GM18508 (cell line): ENCODE measurements around the gene SMURF1.

ENCODE experiments used
- ATAC-seq: cut with Tn5 transposase; IDR thresholded peaks from one replicate; pipeline ENCODE4 v1.9.1; 2021; ENCODE audit warnings: moderate number of reproducible peaks; ENCODE audit not compliant: insufficient read depth, unreplicated experiment

The SMURF1 gene

DNA sequence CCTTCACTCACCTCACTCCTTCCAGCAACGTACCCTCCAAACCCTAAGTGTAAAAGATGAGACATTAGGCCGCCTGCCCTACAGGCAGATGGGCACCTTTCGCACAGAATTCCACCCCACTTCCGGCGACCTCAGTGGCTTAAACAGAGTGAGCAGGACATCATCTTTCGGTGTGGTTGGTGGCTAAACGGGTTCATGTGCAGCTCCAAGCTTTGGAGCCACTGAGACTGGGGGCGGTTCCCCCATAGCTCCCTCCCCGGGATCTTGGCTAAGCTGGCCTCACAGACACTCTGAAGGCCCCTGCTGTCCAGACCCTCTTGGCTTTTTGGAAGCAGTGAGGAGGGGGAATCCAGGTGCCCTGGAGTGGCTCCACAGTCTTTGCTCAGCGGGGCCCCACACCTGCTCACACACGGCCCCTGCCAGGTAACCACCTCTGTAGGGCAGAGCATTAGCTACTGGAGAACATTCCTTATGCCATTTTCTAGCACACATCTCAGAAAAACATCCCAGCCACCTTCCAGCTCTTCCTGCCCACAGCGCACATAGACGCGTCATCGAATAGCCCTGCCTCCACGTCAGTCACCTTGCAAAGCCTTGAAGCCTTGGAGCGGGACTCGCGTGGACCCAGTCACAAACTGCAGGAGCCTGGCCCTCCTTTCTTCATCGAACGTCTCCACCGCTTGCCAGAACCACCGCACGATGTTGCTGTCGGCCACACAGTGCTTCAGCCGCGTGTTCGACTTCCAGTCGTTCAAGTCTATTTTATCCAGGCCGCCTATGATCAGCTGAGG is 108.8 kb downstream of the SMURF1 start:
- no peak for ATAC-seq

DNA sequence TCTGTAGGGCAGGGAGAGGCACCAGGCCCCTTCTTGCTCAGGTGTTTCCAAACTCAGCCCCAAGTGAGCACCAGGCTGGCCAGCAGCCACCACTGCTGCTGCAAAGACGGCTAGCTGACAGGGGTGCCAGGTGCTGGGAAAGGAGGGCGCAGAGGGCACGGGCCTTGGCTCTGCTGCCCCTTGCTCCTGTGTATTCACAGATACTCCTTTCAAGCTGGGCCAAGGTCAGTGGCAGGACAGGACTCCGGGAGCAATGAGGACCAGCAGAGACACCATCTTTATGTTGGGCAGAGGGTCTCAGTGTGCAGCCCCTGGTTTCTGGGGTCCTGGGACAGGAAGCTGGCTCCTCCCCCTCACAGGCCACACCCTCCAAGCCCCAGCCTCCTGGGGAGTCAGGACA is 110.1 kb downstream of the SMURF1 start:
- no peak for ATAC-seq

DNA sequence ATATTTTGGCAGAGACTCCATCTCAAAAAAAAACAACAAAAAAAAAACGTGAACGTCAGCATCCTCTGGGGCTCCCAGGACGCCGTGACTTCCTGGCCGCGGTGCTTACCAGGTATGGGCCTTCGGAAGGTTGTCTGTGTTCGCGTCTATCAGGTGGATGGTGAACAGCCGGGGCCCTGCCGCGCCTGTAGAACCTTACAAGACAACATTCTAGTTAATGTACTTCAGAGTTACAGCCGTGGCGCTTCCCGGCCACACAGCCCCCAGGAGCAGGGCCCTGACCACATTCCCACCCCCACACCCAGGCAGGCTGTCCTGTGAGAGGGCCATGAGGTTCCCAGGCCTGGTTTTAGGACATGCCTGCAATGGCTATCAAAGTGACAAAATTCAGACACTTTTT is 111.0 kb downstream of the SMURF1 start:
- no peak for ATAC-seq

DNA sequence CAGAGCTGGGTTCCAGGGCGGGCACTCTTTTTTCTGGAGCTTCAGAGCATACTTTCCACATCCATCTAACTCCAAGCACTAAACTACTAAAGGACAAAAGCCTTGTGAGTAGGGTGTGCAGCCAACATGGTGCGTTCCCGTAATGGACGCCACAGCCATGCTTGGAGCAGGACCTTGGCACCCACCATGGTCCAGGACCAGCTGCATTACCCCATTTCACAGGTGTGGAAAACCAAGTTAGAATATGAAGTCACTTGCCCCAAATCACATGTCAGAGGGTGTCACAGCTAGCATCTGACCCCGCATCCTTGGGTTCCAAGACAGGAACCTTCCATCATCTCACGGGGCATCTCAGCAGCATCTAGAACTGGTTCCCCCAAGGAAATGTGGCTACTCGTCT is 112.4 kb downstream of the SMURF1 start:
- ATAC-seq, result no peak

DNA sequence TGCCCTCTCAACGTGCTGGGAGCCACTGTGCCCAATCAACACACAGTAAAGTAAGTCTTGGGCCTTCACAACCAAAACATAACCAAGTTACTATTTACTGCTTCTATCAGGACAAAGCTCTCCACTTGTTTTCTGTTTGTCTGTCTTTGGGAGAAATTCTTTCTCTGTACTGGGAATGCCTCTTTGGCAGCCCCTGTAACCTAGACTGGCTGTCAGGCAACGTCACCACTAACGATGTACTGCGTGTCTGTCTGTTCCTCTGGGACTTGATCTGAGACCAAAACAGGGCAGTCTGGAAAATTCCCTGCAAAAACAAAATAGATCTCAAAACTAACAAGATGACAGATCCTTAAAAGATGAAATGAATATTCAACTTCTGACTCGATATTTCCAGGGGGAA is 113.0 kb downstream of the SMURF1 start:
- ATAC-seq, result no peak

DNA sequence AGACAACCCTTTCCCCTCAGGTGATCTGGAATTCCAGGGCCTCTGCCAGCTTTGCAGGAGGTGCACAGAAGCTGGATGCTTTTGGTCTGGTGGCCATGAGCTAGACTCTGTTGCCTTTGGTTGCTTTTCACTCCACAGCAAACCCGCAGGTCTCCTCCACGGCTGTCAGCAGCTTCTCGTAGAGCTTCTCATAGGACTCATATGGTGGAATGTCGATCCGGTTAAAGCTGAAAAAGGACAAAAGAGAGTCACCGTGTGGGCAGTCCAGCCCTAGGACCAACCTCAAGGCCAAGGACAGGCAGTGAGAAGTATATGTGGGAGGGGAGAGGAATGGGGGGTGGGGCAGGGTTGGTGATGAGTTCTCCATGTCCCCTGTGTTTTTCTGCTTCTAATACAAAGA is 113.5 kb downstream of the SMURF1 start:
- ATAC-seq, result no peak

DNA sequence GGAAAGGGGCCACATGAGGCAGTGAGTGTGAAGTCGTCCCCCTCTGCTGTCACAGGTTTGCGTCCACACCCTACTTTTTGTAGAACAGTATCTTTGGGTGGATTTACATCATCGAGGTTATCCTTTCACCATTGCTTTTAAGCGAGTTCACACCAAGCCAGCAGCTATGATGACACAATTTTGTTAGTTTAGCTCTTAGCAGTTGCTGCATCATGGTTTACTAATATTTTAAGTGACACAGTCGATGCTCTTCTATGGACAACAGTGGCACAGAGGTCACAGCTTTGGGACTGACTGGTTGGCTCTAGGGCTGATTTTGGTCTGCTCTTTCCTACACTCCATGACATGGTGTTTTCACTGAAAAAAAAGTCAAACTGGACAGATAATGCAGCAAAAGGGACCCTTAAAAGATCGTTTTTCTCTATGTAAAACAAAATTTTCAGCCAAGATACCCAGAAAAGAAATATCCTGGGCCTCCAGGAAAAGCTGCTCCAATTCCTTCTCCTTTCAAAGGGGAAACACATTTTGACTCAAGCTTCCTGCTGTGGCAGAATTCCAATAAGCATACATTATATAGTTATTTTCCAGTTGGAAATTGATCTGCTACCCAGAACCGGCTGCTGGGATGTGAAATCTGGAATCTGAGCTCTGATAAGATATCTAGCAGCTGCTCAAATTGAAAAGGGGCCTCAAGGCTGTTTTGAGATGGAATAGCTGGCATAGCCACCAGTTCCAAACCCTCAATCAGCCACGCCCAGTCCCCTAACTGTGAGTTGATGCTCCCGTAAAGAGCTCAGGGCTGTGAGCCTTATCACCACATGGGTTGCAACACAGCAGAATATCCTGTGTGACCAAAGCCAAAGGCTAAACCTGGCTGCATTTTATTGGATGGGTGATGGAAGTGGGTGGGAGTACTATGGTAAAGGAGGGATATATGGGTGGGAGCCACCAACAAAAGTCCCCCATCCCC is 114.2 kb downstream of the SMURF1 start:
- no peak for ATAC-seq

DNA sequence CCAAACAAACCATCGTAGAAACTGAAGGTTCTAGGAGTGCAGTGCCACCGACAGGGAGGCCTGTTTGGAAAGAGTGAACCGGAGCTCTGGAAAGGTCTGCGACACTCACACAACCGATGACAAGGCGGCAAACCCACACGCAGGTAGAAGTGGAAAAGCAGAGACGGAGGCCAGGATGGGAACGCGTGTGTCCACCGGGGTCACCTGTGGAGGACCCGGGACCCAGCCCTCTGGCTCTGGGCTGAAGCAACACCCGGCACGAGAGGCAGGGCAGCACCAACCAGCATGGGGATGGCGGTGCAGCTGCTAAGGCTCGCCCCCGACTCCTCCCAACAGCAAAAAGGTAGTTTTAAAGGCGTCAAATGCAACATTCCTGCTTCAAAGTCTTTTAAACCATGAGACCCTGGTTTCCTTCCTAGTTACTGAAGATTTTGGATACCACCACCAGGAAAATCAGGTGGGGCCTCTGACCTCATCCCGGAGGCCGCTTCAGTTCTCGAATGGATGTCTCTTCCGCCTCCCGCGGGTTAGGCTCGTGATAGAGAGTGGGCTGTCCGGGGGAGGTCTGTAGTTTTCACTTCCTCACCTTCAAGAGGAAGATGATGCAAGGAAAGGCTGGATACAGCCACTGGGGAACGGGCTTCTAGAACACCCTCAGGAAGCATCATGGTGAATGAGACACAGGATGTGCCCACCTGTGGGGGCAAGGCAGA is 115.5 kb downstream of the SMURF1 start:
- no peak for ATAC-seq

DNA sequence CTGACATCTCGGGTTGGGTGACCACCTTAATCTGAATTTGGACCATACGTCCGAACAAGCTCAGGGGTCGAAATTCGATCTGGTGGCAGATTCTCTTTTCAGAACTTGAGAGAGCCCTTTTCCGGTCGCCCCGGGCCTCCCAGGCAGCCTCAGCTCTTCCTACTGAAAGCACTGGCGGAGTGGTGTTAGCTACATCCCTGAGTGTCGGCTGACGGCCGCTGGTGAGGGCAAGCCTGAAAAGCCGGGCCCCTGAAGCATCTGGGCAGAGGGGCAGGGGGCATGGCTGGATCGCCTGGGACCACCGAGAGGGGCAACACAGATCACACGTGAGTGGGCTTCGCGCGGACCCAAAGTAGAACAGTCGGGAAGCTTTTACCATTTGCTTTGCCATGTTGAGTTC is 116.1 kb downstream of the SMURF1 start:
- no peak for ATAC-seq

DNA sequence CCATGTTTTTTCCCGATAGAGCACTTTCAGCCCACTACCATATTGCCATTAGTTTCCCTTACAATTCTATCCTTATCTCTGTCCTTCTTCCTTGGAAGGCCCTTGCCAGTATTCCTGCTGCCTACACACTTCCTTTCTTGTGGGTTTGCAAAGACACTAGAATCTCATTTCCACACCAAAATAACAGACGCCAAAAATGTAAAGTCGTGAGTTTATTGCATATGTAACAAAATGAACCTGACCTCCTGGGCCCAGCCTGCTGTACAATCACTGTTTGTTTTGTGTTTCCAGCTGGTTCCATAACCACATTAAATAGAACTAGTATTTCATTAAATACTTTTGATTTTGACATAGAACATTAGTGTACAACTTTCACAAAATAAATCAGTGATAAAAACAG is 116.7 kb downstream of the SMURF1 start:
- ATAC-seq, result no peak

DNA sequence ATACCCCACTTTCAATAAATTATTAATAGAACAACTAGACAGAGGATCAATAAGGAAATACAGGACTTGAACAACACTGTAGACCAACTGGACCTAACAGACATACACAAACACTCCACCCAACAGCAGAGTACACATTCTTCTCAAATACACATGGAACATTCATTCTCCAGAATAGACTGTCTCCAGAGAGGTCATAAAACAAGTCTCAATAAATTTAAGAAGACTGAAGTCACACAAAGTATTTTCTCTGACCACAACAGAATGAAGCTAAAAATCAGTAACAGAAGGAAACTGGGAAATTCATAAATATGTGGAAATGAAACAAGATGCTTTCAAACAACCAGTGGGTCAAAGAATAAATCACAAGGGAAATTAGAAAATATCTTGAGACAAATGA is 119.8 kb downstream of the SMURF1 start:
- no peak for ATAC-seq

DNA sequence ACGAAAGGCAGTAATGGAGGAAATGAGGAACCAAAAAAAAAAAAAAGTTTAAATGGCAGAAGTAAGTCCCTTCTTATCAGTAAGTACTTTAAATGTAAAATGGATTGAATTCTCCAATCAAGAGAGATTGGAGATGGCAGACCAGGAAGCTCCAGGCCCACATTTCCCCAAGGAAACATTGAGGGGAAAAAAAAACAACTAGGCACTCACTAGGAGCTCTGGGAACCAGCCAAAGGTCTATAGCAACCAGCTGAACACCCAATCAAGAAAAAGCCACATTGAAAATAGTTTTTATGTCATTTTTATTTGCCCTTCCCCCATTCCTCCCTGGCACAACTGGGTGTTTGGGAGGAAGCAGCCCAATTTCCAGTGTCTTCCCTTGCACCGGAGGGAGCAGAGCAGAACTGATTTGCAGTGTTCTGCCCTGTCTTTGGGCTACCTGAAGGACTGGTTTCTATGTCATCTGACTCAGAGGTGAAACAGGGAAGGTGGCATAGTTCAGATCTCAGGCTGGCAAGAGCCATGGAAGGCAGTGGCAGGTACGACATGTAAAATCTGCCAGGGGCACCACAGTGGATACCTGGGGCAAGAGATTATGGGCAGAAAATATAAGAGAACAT is 121.9 kb downstream of the SMURF1 start:
- ATAC-seq, result no peak

DNA sequence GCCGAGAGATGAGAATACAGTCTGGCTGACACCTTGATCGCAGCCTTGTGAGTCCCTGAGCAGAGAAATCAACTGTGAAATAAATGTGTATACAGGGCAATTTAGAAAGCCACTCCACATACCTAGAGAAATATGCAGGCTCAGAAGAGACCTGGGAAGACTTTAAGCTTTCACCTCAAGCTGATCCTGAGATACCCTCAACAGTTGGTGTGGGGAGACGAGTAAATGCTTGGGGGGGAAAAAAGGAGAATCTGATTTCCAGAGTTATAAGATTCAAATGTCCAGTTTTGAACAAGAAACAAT is 123.5 kb downstream of the SMURF1 start:
- ATAC-seq, result no peak

DNA sequence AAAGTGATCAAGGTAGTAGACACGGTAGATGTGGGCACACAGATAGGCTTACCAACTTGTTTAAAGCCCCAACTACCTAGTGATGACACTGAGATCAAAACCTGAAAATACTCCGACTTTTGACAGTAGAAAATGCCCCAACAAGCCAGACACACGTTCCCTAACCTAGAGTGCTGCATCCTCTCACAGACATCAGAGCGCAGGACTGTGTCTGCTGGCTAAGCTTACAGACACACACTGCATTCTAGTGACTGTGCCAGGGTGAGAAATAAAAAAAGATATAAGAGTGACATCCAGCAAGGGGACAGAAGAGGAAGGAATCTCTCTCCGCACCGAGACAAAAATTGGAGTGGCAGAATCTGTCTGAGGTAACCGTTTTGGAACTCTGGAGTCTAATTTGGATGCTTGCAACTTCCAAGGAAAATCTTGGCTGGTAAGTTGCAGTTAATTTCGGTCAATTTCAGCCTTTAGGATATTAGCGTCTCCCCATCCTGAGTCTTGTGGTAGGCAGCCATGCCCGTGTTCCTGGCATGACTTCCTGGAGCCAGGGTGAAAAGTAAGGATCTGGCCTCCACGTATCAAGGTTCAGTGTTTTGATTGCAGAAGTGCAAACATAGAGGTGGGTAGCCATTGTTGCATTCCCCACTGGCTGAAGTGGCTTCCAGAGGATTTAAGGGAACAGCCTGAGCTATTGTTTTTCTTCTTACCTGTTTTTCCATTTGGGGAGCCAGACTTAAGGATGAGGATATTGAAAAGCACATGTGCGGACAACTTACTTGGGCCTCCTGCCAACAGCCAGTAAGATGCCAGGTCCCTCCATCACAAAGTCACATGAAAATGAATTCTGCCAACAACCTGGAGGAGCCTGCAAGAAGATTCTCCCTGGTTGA is 124.1 kb downstream of the SMURF1 start:
- no peak for ATAC-seq

DNA sequence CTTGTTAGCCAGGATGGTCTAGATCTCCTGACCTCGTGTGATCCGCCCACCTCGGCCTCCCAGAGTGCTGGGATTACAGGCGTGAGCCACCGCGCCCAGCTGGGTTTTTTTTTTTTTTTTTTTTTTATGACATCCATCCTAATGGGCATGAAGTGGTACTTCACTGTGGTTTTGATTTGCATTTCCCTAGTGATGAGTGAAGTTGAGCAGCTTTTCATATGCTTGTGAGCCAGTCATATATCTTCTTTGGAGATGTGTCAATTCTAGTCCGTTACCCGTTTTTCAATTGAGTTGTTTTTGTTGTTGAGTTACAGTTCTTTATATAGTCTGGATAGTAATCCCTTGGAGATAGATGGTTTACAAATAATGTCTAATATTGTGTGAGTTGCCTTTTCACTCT is 127.7 kb downstream of the SMURF1 start:
- ATAC-seq, result no peak

DNA sequence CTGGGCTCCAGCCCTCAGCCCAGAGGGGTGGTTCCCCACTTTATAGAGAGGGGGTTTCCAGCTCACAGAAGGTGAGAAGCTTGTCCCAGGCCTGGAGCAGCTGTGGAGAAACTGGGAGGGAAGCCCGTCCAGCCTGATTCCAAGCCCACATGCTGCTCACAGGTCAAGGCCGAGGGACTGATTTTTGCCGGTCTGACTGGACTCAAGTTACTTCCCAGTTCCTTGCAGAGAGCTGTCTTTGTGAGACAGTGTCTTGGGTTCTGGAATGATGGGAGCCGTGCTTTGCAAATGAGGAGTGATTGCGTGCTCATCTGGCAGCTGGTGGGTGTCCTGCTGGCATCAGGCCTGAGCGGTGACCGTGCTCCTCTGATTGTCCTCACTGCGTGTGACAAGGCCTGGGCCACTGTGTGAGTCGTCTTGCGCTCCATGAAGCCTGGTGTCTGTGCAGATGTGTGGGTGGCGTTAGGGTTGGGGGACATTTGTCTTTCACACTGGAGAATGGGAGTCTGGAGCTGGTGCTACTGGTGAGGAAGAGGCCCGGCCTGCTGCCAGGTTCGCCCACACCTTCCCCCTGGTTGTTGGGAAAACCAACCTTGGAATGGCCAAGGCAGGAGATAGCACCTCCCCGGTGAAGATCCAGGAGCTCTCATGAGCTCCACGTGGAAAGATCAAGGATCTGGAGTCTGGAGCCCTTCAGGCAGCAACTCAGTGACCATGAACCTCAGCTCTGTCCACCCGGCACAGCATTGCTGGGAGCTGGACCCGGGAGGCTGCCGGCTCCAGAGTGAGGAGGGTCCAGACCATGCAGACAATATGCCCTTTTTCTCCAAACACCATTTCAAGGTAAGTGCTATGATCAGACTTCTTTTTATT is 129.6 kb downstream of the SMURF1 start:
- ATAC-seq, result no peak

DNA sequence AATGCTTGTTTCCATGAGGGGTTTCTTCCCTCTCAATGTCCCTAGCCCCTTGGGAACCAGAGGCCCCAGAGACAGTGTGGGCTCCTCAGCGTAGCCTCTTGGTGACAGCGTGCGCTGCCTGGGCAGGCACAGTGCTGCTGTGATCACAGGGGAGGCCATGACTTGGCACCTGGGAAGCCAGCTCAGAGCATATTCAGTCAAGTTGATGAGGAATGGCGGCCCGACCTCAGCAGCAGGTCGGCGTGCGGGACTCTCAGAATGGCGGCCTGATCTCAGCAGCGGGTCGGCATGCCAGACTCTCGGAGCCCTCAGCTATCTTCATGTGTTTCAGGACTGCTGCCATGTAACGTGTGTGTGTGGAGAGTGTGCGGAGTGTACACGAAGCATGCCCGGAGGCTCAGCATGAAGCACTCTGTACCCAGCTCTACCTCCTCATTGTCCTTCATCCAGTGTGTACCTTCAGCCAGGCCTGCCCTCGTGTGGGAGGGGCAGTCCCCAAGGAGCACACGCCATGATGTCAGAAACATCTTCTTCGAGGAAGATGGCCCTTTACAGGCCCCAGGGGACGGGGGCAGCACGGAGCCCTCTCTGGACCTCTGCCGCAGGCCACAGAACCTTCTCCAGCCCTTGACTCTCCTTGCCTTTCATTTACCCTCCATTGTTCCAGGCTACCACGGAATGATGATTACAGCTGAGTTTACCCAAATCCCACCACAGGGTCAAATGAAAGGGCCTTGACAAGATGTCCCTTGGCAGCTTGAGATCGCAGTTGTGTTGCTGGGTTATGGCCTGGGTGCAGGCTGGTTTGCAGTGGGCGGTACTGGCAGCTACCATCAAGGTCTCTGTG is 130.4 kb downstream of the SMURF1 start:
- ATAC-seq, result no peak

DNA sequence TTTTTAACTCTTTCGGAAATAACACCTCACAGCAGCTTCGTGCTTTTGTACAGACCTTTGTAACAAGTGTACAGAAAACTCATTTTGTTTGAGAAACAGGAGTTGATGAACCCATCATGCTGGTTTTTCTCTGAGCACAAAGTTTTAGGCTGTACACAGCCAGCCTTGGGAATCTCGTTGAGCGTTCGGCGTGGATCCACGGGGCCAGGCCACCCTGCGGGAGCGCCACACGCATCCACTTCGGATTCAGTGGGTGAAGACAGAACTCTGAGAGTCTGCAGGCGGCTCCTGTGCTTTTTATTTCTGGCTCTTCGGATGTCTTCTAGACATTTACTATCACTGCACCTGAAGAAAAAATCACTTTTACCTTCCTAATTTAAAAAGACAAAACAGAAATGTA is 131.2 kb downstream of the SMURF1 start:
- no peak for ATAC-seq
